ENCODE data around the gene DPF3. TPM values are rescaled to one million over a fixed set of nuclear protein-coding genes. Genes with fewer than 3 reads are reported as not detected.

Gene DPF3
- total RNA-seq, 4 donors from 2014 or later: 0.19 to 3.8 (median 0.58) TPM

- DNase-seq (ENCODE audit: low spot score) (no peak), ATAC-seq (ENCODE audit: low FRiP score) (no peak)
- TF ChIP-seq CTCF (IDR thresholded peaks at IDR 0.05): no peak
These were observed 5.2 kb downstream of the DPF3 start for GRCh38 chr14:72888636-72889201.

GRCh38 chr14:72888192-72888591 is 5.7 kb downstream of the DPF3 start:
- ATAC-seq (ENCODE audit: low FRiP score) (no peak), DNase-seq (ENCODE audit: low spot score) (no peak)
- TF ChIP-seq CTCF (IDR thresholded peaks at IDR 0.05): no peak

- no peak for TF ChIP-seq CTCF (IDR thresholded peaks at IDR 0.05)
- no peak for DNase-seq (ENCODE audit: low spot score)
- ATAC-seq (ENCODE audit: low FRiP score): no peak
These were observed 6.4 kb downstream of the DPF3 start for GRCh38 chr14:72887514-72887913.

- no peak for TF ChIP-seq CTCF (IDR thresholded peaks at IDR 0.05)
- DNase-seq (ENCODE audit: low spot score): no peak
- no peak for ATAC-seq (ENCODE audit: low FRiP score)
These were observed 9.5 kb downstream of the DPF3 start for GRCh38 chr14:72884386-72884785.

- no peak for DNase-seq (ENCODE audit: low spot score)
- no peak for TF ChIP-seq CTCF (IDR thresholded peaks at IDR 0.05)
- ATAC-seq (ENCODE audit: low FRiP score): no peak
These were observed 9.9 kb downstream of the DPF3 start for GRCh38 chr14:72883961-72884360.

- DNase-seq (ENCODE audit: low spot score) (no peak), ATAC-seq (ENCODE audit: low FRiP score) (no peak)
- no peak for TF ChIP-seq CTCF (IDR thresholded peaks at IDR 0.05)
These were observed 10.8 kb downstream of the DPF3 start for GRCh38 chr14:72883109-72883508.

- ATAC-seq (ENCODE audit: low FRiP score): no peak
- no peak for DNase-seq (ENCODE audit: low spot score)
- no peak for TF ChIP-seq CTCF (IDR thresholded peaks at IDR 0.05)
These were observed 11.4 kb downstream of the DPF3 start for GRCh38 chr14:72882463-72882862.
